Measurements from ENCODE around the gene PCA3. TPM values are rescaled to one million over a fixed set of nuclear protein-coding genes. Genes with fewer than 3 reads are reported as not detected.

The PCA3 gene
- total RNA-seq: not detected

DNA sequence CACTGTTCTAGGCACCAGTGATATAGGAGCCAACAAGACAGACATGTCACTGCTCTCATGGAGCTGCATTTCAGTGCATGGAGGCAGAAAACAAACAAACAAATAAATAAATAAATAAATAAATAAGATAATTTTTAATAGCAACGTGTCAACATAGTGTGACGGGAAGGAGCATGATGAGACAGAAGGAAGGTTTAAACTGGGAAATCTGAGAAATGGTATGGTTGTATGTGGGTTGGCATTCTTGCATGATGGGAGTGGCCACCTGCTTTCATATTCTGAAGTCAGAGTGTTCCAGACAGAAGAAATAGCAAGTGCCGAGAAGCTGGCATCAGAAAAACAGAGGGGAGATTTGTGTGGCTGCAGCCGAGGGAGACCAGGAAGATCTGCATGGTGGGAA is at the start of gene PCA3:
Gene PCA3, plus strand, starts transcription at position 301 of the 400 bp plus-strand sequence.

Other genes starting within 250 kb of the PCA3 start
- not detected for gene PRUNE2, start 141.7 kb downstream of the PCA3 start, total RNA-seq